ENCODE results near the gene CCDC85C. TPM values are rescaled to one million over a fixed set of nuclear protein-coding genes. Genes with fewer than 3 reads are reported as not detected.

The CCDC85C gene
- polyA plus RNA-seq, 4 donors: 17.6 to 42.3 (median 28.6) TPM

- DNase-seq: no peak
- Histone ChIP-seq H3K27me3 (ENCODE audit: control insufficient read depth in 3 of 3, insufficient read depth in 3 of 3, low read length in 3 of 3) (no peaks in the 10 kb centered on the region), H3K27ac (ENCODE audit: low read depth in 1 of 3, low read length in 2 of 3) (no peak overlapping the region), H3K9me3 (ENCODE audit: control insufficient read depth in 2 of 2, insufficient read depth in 1 of 2, low read depth in 1 of 2, low read length in 1 of 2) (no peaks in the 10 kb centered on the region), H3K36me3 (ENCODE audit: control insufficient read depth in 3 of 3, insufficient read depth in 2 of 3, low read depth in 1 of 3, low read length in 3 of 3) (peaks cover 5 to 35% (median 15%) of the 10 kb centered on the region in 3 donors), H3K4me3 (ENCODE audit: low read depth in 1 of 3, low read length in 3 of 3) (no peak overlapping the region), H3K4me1 (ENCODE audit: control insufficient read depth in 3 of 3, insufficient read depth in 2 of 3, low read depth in 1 of 3, low read length in 2 of 3) (peaks cover 0 to 8% (median 0%) of the 10 kb centered on the region in 3 donors)
- WGBS, 3 donors: 83 to 94% (median 90%) methylated on average over 4 of the region's 4 CpGs
- no peak for FAIRE-seq
These were observed 140.0 kb downstream of the CCDC85C start for GRCh38 chr14:99463974-99464373.

GRCh38 chr14:99462210-99462609 lies 141.8 kb downstream of the CCDC85C start:
- H3K27me3 ChIP-seq (ENCODE audit: control insufficient read depth in 3 of 3, insufficient read depth in 3 of 3, low read length in 3 of 3): no peaks in the 10 kb centered on the region
- WGBS, 3 donors: 64 to 74% (median 72%) methylated on average over 6 of the region's 6 CpGs
- H3K9me3 ChIP-seq (ENCODE audit: control insufficient read depth in 2 of 2, insufficient read depth in 1 of 2, low read depth in 1 of 2, low read length in 1 of 2): no peaks in the 10 kb centered on the region
- no peak overlapping the region for H3K4me3 ChIP-seq (ENCODE audit: low read depth in 1 of 3, low read length in 3 of 3)
- DNase-seq: no peak
- no peak for FAIRE-seq
- H3K4me1 ChIP-seq (ENCODE audit: control insufficient read depth in 3 of 3, insufficient read depth in 2 of 3, low read depth in 1 of 3, low read length in 2 of 3): peaks cover 0 to 6% (median 0%) of the 10 kb centered on the region in 3 donors
- H3K27ac ChIP-seq (ENCODE audit: low read depth in 1 of 3, low read length in 2 of 3): no peak overlapping the region
- peaks cover 13 to 42% (median 21%) of the 10 kb centered on the region in 3 donors for H3K36me3 ChIP-seq (ENCODE audit: control insufficient read depth in 3 of 3, insufficient read depth in 2 of 3, low read depth in 1 of 3, low read length in 3 of 3)

- Histone ChIP-seq H3K36me3 (ENCODE audit: control insufficient read depth in 3 of 3, insufficient read depth in 2 of 3, low read depth in 1 of 3, low read length in 3 of 3) (peaks cover 16 to 42% (median 21%) of the 10 kb centered on the region in 3 donors), H3K27me3 (ENCODE audit: control insufficient read depth in 3 of 3, insufficient read depth in 3 of 3, low read length in 3 of 3) (no peaks in the 10 kb centered on the region), H3K27ac (ENCODE audit: low read depth in 1 of 3, low read length in 2 of 3) (no peak overlapping the region), H3K4me3 (ENCODE audit: low read depth in 1 of 3, low read length in 3 of 3) (no peak overlapping the region), H3K4me1 (ENCODE audit: control insufficient read depth in 3 of 3, insufficient read depth in 2 of 3, low read depth in 1 of 3, low read length in 2 of 3) (peaks cover 0 to 4% (median 0%) of the 10 kb centered on the region in 3 donors), H3K9me3 (ENCODE audit: control insufficient read depth in 2 of 2, insufficient read depth in 1 of 2, low read depth in 1 of 2, low read length in 1 of 2) (no peaks in the 10 kb centered on the region)
- 87 to 96% (median 92%) methylated on average over 5 of the region's 5 CpGs for WGBS, 3 donors
- DNase-seq: no peak
- FAIRE-seq: no peak
These were observed 142.5 kb downstream of the CCDC85C start for GRCh38 chr14:99461411-99462085.

GRCh38 chr14:99460793-99461192 lies 143.2 kb downstream of the CCDC85C start:
- Histone ChIP-seq H3K27me3 (ENCODE audit: control insufficient read depth in 3 of 3, insufficient read depth in 3 of 3, low read length in 3 of 3) (no peaks in the 10 kb centered on the region), H3K4me3 (ENCODE audit: low read depth in 1 of 3, low read length in 3 of 3) (no peak overlapping the region), H3K36me3 (ENCODE audit: control insufficient read depth in 3 of 3, insufficient read depth in 2 of 3, low read depth in 1 of 3, low read length in 3 of 3) (peaks cover 16 to 44% (median 21%) of the 10 kb centered on the region in 3 donors), H3K4me1 (ENCODE audit: control insufficient read depth in 3 of 3, insufficient read depth in 2 of 3, low read depth in 1 of 3, low read length in 2 of 3) (no peaks in the 10 kb centered on the region), H3K9me3 (ENCODE audit: control insufficient read depth in 2 of 2, insufficient read depth in 1 of 2, low read depth in 1 of 2, low read length in 1 of 2) (no peaks in the 10 kb centered on the region), H3K27ac (ENCODE audit: low read depth in 1 of 3, low read length in 2 of 3) (no peak overlapping the region)
- WGBS, 3 donors: 89 to 96% (median 96%) methylated on average over 3 of the region's 3 CpGs
- FAIRE-seq (no peak), DNase-seq (no peak)

- no peak overlapping the region for H3K27ac ChIP-seq (ENCODE audit: low read depth in 1 of 3, low read length in 2 of 3)
- no peaks in the 10 kb centered on the region for H3K9me3 ChIP-seq (ENCODE audit: control insufficient read depth in 2 of 2, insufficient read depth in 1 of 2, low read depth in 1 of 2, low read length in 1 of 2)
- no peaks in the 10 kb centered on the region for H3K27me3 ChIP-seq (ENCODE audit: control insufficient read depth in 3 of 3, insufficient read depth in 3 of 3, low read length in 3 of 3)
- H3K4me3 ChIP-seq (ENCODE audit: low read depth in 1 of 3, low read length in 3 of 3): no peak overlapping the region
- DNase-seq: no peak
- no peak for FAIRE-seq
- no peaks in the 10 kb centered on the region for H3K4me1 ChIP-seq (ENCODE audit: control insufficient read depth in 3 of 3, insufficient read depth in 2 of 3, low read depth in 1 of 3, low read length in 2 of 3)
- H3K36me3 ChIP-seq (ENCODE audit: control insufficient read depth in 3 of 3, insufficient read depth in 2 of 3, low read depth in 1 of 3, low read length in 3 of 3): peaks cover 14 to 42% (median 20%) of the 10 kb centered on the region in 3 donors
- 85 to 88% (median 85%) methylated on average over 5 of the region's 5 CpGs for WGBS, 3 donors
These were observed 144.4 kb downstream of the CCDC85C start for GRCh38 chr14:99459481-99460100.

- H3K27ac ChIP-seq (ENCODE audit: low read depth in 1 of 3, low read length in 2 of 3): no peak overlapping the region
- no peak overlapping the region for H3K4me3 ChIP-seq (ENCODE audit: low read depth in 1 of 3, low read length in 3 of 3)
- FAIRE-seq: no peak
- no peaks in the 10 kb centered on the region for H3K9me3 ChIP-seq (ENCODE audit: control insufficient read depth in 2 of 2, insufficient read depth in 1 of 2, low read depth in 1 of 2, low read length in 1 of 2)
- H3K27me3 ChIP-seq (ENCODE audit: control insufficient read depth in 3 of 3, insufficient read depth in 3 of 3, low read length in 3 of 3): no peaks in the 10 kb centered on the region
- 68 to 91% (median 84%) methylated on average over 3 of the region's 3 CpGs for WGBS, 3 donors
- DNase-seq: no peak
- no peaks in the 10 kb centered on the region for H3K4me1 ChIP-seq (ENCODE audit: control insufficient read depth in 3 of 3, insufficient read depth in 2 of 3, low read depth in 1 of 3, low read length in 2 of 3)
- peaks cover 15 to 44% (median 19%) of the 10 kb centered on the region in 3 donors for H3K36me3 ChIP-seq (ENCODE audit: control insufficient read depth in 3 of 3, insufficient read depth in 2 of 3, low read depth in 1 of 3, low read length in 3 of 3)
These were observed 149.8 kb downstream of the CCDC85C start for GRCh38 chr14:99454246-99454645.

GRCh38 chr14:99452968-99453367 lies 151.0 kb downstream of the CCDC85C start:
- no peak overlapping the region for H3K4me3 ChIP-seq (ENCODE audit: low read depth in 1 of 3, low read length in 3 of 3)
- 75 to 92% (median 80%) methylated on average over 4 of the region's 4 CpGs for WGBS, 3 donors
- no peaks in the 10 kb centered on the region for H3K4me1 ChIP-seq (ENCODE audit: control insufficient read depth in 3 of 3, insufficient read depth in 2 of 3, low read depth in 1 of 3, low read length in 2 of 3)
- peaks cover 11 to 46% (median 17%) of the 10 kb centered on the region in 3 donors for H3K36me3 ChIP-seq (ENCODE audit: control insufficient read depth in 3 of 3, insufficient read depth in 2 of 3, low read depth in 1 of 3, low read length in 3 of 3)
- H3K27ac ChIP-seq (ENCODE audit: low read depth in 1 of 3, low read length in 2 of 3): no peak overlapping the region
- FAIRE-seq: no peak
- H3K9me3 ChIP-seq (ENCODE audit: control insufficient read depth in 2 of 2, insufficient read depth in 1 of 2, low read depth in 1 of 2, low read length in 1 of 2): no peaks in the 10 kb centered on the region
- no peaks in the 10 kb centered on the region for H3K27me3 ChIP-seq (ENCODE audit: control insufficient read depth in 3 of 3, insufficient read depth in 3 of 3, low read length in 3 of 3)
- DNase-seq: no peak

GRCh38 chr14:99451234-99451633 lies 152.8 kb downstream of the CCDC85C start:
- Histone ChIP-seq H3K9me3 (ENCODE audit: control insufficient read depth in 2 of 2, insufficient read depth in 1 of 2, low read depth in 1 of 2, low read length in 1 of 2) (no peaks in the 10 kb centered on the region), H3K27ac (ENCODE audit: low read depth in 1 of 3, low read length in 2 of 3) (no peak overlapping the region), H3K27me3 (ENCODE audit: control insufficient read depth in 3 of 3, insufficient read depth in 3 of 3, low read length in 3 of 3) (no peaks in the 10 kb centered on the region), H3K4me1 (ENCODE audit: control insufficient read depth in 3 of 3, insufficient read depth in 2 of 3, low read depth in 1 of 3, low read length in 2 of 3) (no peaks in the 10 kb centered on the region), H3K4me3 (ENCODE audit: low read depth in 1 of 3, low read length in 3 of 3) (no peak overlapping the region), H3K36me3 (ENCODE audit: control insufficient read depth in 3 of 3, insufficient read depth in 2 of 3, low read depth in 1 of 3, low read length in 3 of 3) (peaks cover 7 to 59% (median 18%) of the 10 kb centered on the region in 3 donors)
- no peak for FAIRE-seq
- DNase-seq: no peak
- WGBS, 3 donors: 90 to 99% (median 95%) methylated on average over 5 of the region's 5 CpGs
